Endometrial microvascular endothelial cells (primary cell): ENCODE measurements around the gene CCNK. TPM values are rescaled to one million over a fixed set of nuclear protein-coding genes. Genes with fewer than 3 reads are reported as not detected.

Experiments used
- in situ Hi-C: cut with HindIII; loops from 2 replicates; pipeline ENCODE4 v1.10.0; 2017; ENCODE audit warnings: low sequenced_read_pairs, low pct_unique_long_range_greater_than_20kb; ENCODE audit errors: inconsistent ontology term
- total RNA-seq: library from RNA; depleted of rRNA; stranded (reverse); fragments of >200 nt; gene quantifications from one replicate; pipeline ENCODE4 v1.2.3, GENCODE V29; 2015; ENCODE audit errors: inconsistent ontology term

CCNK gene
- total RNA-seq, 1 donor from 2014 or later: 22.4 TPM

GRCh38 chr14:99561864-99562263, 80.7 kb downstream of the CCNK start:
- in situ Hi-C loops: no loop called here

Other genes with a start within 250 kb of the CCNK start
- not detected for gene BCL11B, start 209.2 kb upstream of the CCNK start, total RNA-seq
- gene SETD3, start 550 bp upstream of the CCNK start, total RNA-seq: 56.9 TPM
- 21.9 TPM for gene CCDC85C, start 122.8 kb downstream of the CCNK start, total RNA-seq
- gene HHIPL1, start 163.7 kb downstream of the CCNK start, total RNA-seq: 6.8 TPM
- gene CYP46A1, start 202.9 kb downstream of the CCNK start, total RNA-seq: not detected